Measurements from ENCODE around the gene ODAD4.

- TF ChIP-seq POLR2AphosphoS5 (IDR thresholded peaks at IDR 0.05; ENCODE audit: low read depth, low read length) (no peak), POLR2A (IDR thresholded peaks at IDR 0.05; ENCODE audit: low read depth, low read length) (no peak), TAF1 (IDR thresholded peaks at IDR 0.05; ENCODE audit: borderline replicate concordance, low read depth, low read length) (no peak)
These were observed 43.6 kb downstream of the ODAD4 start for GRCh38 chr17:41974031-41974430.

Data from GM12892 (cell line).